Stimulated activated naive CD8-positive, alpha-beta T cell treated with anti-CD3 and anti-CD28 coated beads, Interleukin-15, amount 100 ng/mL, for 72 hours (primary cell): Measurements from ENCODE around the gene SLC24A4.

ENCODE experiments used
- ATAC-seq: fragments of 150-1000 bp; cut with Tn5 transposase; 2 replicates; pipeline ENCODE4 v1.10.0; 2021; ENCODE audit warnings: mild to moderate bottlenecking, moderate library complexity
- DNase-seq, 2 donors: peaks; one replicate each; pipeline ENCODE4 v3.0.0; 2021 to 2022
- H3K27ac Mint-ChIP-seq, 2 donors: one replicate each; pipeline ENCODE4 v1.8.0; 2022; ENCODE audit warnings: mild to moderate bottlenecking in 2 of 2, mixed read lengths in 2 of 2, moderate library complexity in 2 of 2
- H3K27me3 Mint-ChIP-seq: one replicate; pipeline ENCODE4 v1.8.0; 2022; ENCODE audit warnings: mixed read lengths
- H3K4me1 Mint-ChIP-seq: one replicate; pipeline ENCODE4 v1.8.0; 2022; ENCODE audit warnings: mild to moderate bottlenecking, mixed read lengths
- H3K4me3 Mint-ChIP-seq, 2 donors: one replicate each; pipeline ENCODE4 v1.8.0; 2022; ENCODE audit warnings: mild to moderate bottlenecking in 2 of 2, mixed read lengths in 2 of 2, moderate library complexity in 1 of 2
- H3K9me3 Mint-ChIP-seq, 2 donors: one replicate each; pipeline ENCODE4 v1.8.0; 2022; ENCODE audit warnings: mixed read lengths in 2 of 2

Gene SLC24A4

GRCh38 chr14:92491782-92492181, 168.8 kb downstream of the SLC24A4 start:
- H3K27me3 Mint-ChIP-seq = no peaks in the 10 kb centered on the region
- ATAC-seq (no peak), DNase-seq (no peak)
- H3K4me1 Mint-ChIP-seq = peaks cover 11% of the 10 kb centered on the region
- H3K9me3 Mint-ChIP-seq = no peaks in the 10 kb centered on the region
- no peak overlapping the region for H3K4me3 Mint-ChIP-seq
- no peak overlapping the region for H3K27ac Mint-ChIP-seq

- ATAC-seq (no peak), DNase-seq (no peak)
- H3K27ac Mint-ChIP-seq = no peak overlapping the region
- H3K4me1 Mint-ChIP-seq = peaks cover 8% of the 10 kb centered on the region
- no peak overlapping the region for H3K4me3 Mint-ChIP-seq
- H3K27me3 Mint-ChIP-seq = no peaks in the 10 kb centered on the region
- no peaks in the 10 kb centered on the region for H3K9me3 Mint-ChIP-seq
These were observed 169.3 kb downstream of the SLC24A4 start for GRCh38 chr14:92492258-92492657.

- H3K27ac Mint-ChIP-seq = no peak overlapping the region
- no peaks in the 10 kb centered on the region for H3K9me3 Mint-ChIP-seq
- no peaks in the 10 kb centered on the region for H3K27me3 Mint-ChIP-seq
- H3K4me1 Mint-ChIP-seq = peaks cover 5% of the 10 kb centered on the region
- no peak for DNase-seq
- no peak for ATAC-seq
- no peak overlapping the region for H3K4me3 Mint-ChIP-seq
These were observed 170.1 kb downstream of the SLC24A4 start for GRCh38 chr14:92493024-92493423.

GRCh38 chr14:92493492-92493891, 170.5 kb downstream of the SLC24A4 start:
- Mint-ChIP-seq H3K27me3 (no peaks in the 10 kb centered on the region), H3K27ac (no peak overlapping the region), H3K9me3 (no peaks in the 10 kb centered on the region), H3K4me3 (no peak overlapping the region), H3K4me1 (peaks cover 4% of the 10 kb centered on the region)
- DNase-seq (no peak), ATAC-seq (no peak)

- no peak overlapping the region for H3K27ac Mint-ChIP-seq
- ATAC-seq = no peak
These were observed 171.5 kb downstream of the SLC24A4 start for GRCh38 chr14:92494512-92494911.

GRCh38 chr14:92495027-92495426, 172.1 kb downstream of the SLC24A4 start:
- H3K4me1 Mint-ChIP-seq = no peaks in the 10 kb centered on the region
- H3K9me3 Mint-ChIP-seq = no peaks in the 10 kb centered on the region
- ATAC-seq (no peak), DNase-seq (no peak)
- H3K4me3 Mint-ChIP-seq = no peak overlapping the region
- H3K27ac Mint-ChIP-seq = no peak overlapping the region
- H3K27me3 Mint-ChIP-seq = no peaks in the 10 kb centered on the region

More at GRCh38 chr14:92494512-92494911, 171.5 kb downstream of the SLC24A4 start:
- Mint-ChIP-seq H3K9me3 (no peaks in the 10 kb centered on the region), H3K4me1 (no peaks in the 10 kb centered on the region), H3K4me3 (no peak overlapping the region), H3K27me3 (no peaks in the 10 kb centered on the region)
- no peak for DNase-seq

- no peaks in the 10 kb centered on the region for H3K27me3 Mint-ChIP-seq
- H3K9me3 Mint-ChIP-seq = no peaks in the 10 kb centered on the region
These were observed 173.4 kb downstream of the SLC24A4 start for GRCh38 chr14:92496191-92496857.

GRCh38 chr14:92497391-92497790, 174.4 kb downstream of the SLC24A4 start:
- H3K27me3 Mint-ChIP-seq = no peaks in the 10 kb centered on the region
- H3K4me3 Mint-ChIP-seq = no peak overlapping the region
- no peak overlapping the region for H3K27ac Mint-ChIP-seq
- H3K4me1 Mint-ChIP-seq = no peaks in the 10 kb centered on the region
- DNase-seq = no peak
- no peaks in the 10 kb centered on the region for H3K9me3 Mint-ChIP-seq
- ATAC-seq = no peak

More at GRCh38 chr14:92496191-92496857, 173.4 kb downstream of the SLC24A4 start:
- H3K27ac Mint-ChIP-seq = no peak overlapping the region
- no peak for DNase-seq
- no peak for ATAC-seq
- no peaks in the 10 kb centered on the region for H3K4me1 Mint-ChIP-seq
- H3K4me3 Mint-ChIP-seq = no peak overlapping the region

GRCh38 chr14:92499234-92499633, 176.3 kb downstream of the SLC24A4 start:
- Mint-ChIP-seq H3K27me3 (no peaks in the 10 kb centered on the region), H3K9me3 (no peaks in the 10 kb centered on the region), H3K4me3 (no peak overlapping the region), H3K4me1 (peaks cover 7% of the 10 kb centered on the region), H3K27ac (no peak overlapping the region)
- ATAC-seq = no peak
- DNase-seq = no peak

- no peaks in the 10 kb centered on the region for H3K9me3 Mint-ChIP-seq
- DNase-seq (no peak), ATAC-seq (no peak)
- no peak overlapping the region for H3K4me3 Mint-ChIP-seq
- H3K27ac Mint-ChIP-seq = no peak overlapping the region
- H3K27me3 Mint-ChIP-seq = no peaks in the 10 kb centered on the region
- H3K4me1 Mint-ChIP-seq = peaks cover 7% of the 10 kb centered on the region
These were observed 177.6 kb downstream of the SLC24A4 start for GRCh38 chr14:92500491-92500941.

- Mint-ChIP-seq H3K27ac (no peak overlapping the region), H3K9me3 (no peaks in the 10 kb centered on the region), H3K4me3 (no peak overlapping the region), H3K27me3 (no peaks in the 10 kb centered on the region), H3K4me1 (peaks cover 15% of the 10 kb centered on the region)
- ATAC-seq (no peak), DNase-seq (no peak)
These were observed 179.0 kb downstream of the SLC24A4 start for GRCh38 chr14:92501891-92502351.

GRCh38 chr14:92502541-92503286, 179.7 kb downstream of the SLC24A4 start:
- ATAC-seq (no peak), DNase-seq (no peak)
- Mint-ChIP-seq H3K27me3 (no peaks in the 10 kb centered on the region), H3K4me3 (no peak overlapping the region), H3K27ac (no peak overlapping the region), H3K4me1 (peaks cover 21% of the 10 kb centered on the region), H3K9me3 (no peaks in the 10 kb centered on the region)

GRCh38 chr14:92503756-92504491, 181.0 kb downstream of the SLC24A4 start:
- Mint-ChIP-seq H3K9me3 (no peaks in the 10 kb centered on the region), H3K27ac (no peak overlapping the region), H3K4me3 (no peak overlapping the region), H3K4me1 (peaks cover 21% of the 10 kb centered on the region), H3K27me3 (no peaks in the 10 kb centered on the region)
- DNase-seq (no peak), ATAC-seq (no peak)

- H3K4me3 Mint-ChIP-seq = no peak overlapping the region
- H3K27ac Mint-ChIP-seq = peak overlapping the region in 1 of 2 donors; percentile 13
These were observed 182.9 kb downstream of the SLC24A4 start for GRCh38 chr14:92505826-92506225.

GRCh38 chr14:92506231-92506630, 183.3 kb downstream of the SLC24A4 start:
- Mint-ChIP-seq H3K4me3 (no peak overlapping the region), H3K4me1 (peaks cover 32% of the 10 kb centered on the region), H3K27ac (no peak overlapping the region), H3K27me3 (no peaks in the 10 kb centered on the region), H3K9me3 (no peaks in the 10 kb centered on the region)
- DNase-seq (no peak), ATAC-seq (no peak)

More at GRCh38 chr14:92505826-92506225, 182.9 kb downstream of the SLC24A4 start:
- ATAC-seq = no peak
- no peaks in the 10 kb centered on the region for H3K9me3 Mint-ChIP-seq
- no peaks in the 10 kb centered on the region for H3K27me3 Mint-ChIP-seq
- no peak for DNase-seq
- H3K4me1 Mint-ChIP-seq = peaks cover 29% of the 10 kb centered on the region
